Measurements from ENCODE around the gene NEK7. TPM values are rescaled to one million over a fixed set of nuclear protein-coding genes. Genes with fewer than 3 reads are reported as not detected.

NEK7 gene
- total RNA-seq, 2 experiments from 2014 or later: 14.9 to 25.6 TPM

GRCh38 chr1:198185146-198185545 lies 28.3 kb downstream of the NEK7 start:
- no peak overlapping the region for H3K4me2 ChIP-seq (ENCODE audit: low read length)
- no peak overlapping the region for H3K27ac ChIP-seq (ENCODE audit: low read depth, low read length, poor library complexity, severe bottlenecking)
- DNase-seq (ENCODE audit: low spot score): no peak
- ChIA-PET CTCF (ENCODE audit: unreplicated experiment) (no interaction called here), POLR2A (interaction anchor here (0.5 to 1.3 kb wide), 4 partner anchors 16 to 456 kb away, joined by 3 to 7 read pairs (median 3); no protein-coding TSS in a partner anchor)
- no TSS peak for BruUV-seq (replicated peaks)
- H3K79me2 ChIP-seq (ENCODE audit: insufficient read depth, low read depth, low read length): peaks cover 21% of the 10 kb centered on the region; the same call in 1 of the 2 replicates
- no peak overlapping the region for H2AFZ ChIP-seq (ENCODE audit: low read length)
- H3K4me1 ChIP-seq (ENCODE audit: insufficient read depth, low read length, poor library complexity, severe bottlenecking): peaks cover 1% of the 10 kb centered on the region
- TF ChIP-seq EZH2phosphoT487 (IDR thresholded peaks at IDR 0.05; ENCODE audit: borderline replicate concordance, low read depth, low read length) (no peak), CTCF (conservative IDR thresholded peaks at IDR 0.05; ENCODE audit: low read length) (no peak)
- intact Hi-C loops (cut with micrococcal nuclease; ENCODE audit: unreplicated experiment): no loop called here
- H3K4me3 ChIP-seq (ENCODE audit: low read depth, low read length, poor library complexity, severe bottlenecking): no peak overlapping the region
- H4K20me1 ChIP-seq (ENCODE audit: insufficient read depth, low read length): no peaks in the 10 kb centered on the region
- H3K9me3 ChIP-seq (ENCODE audit: low read length): no peaks in the 10 kb centered on the region
- no peaks in the 10 kb centered on the region for H3K9me2 ChIP-seq (ENCODE audit: insufficient read depth, low read length)
- no peaks in the 10 kb centered on the region for H3K36me3 ChIP-seq (ENCODE audit: insufficient read depth, low read length)

- H3K27ac ChIP-seq (ENCODE audit: low read depth, low read length, poor library complexity, severe bottlenecking): no peak overlapping the region
- H2AFZ ChIP-seq (ENCODE audit: low read length): no peak overlapping the region
- DNase-seq (ENCODE audit: low spot score): no peak
- H3K4me2 ChIP-seq (ENCODE audit: low read length): no peak overlapping the region
- no peaks in the 10 kb centered on the region for H3K9me3 ChIP-seq (ENCODE audit: low read length)
- no peaks in the 10 kb centered on the region for H4K20me1 ChIP-seq (ENCODE audit: insufficient read depth, low read length)
- ChIA-PET POLR2A (interaction anchor here (0.5 to 1.4 kb wide), 6 partner anchors 10 to 389 kb away, joined by 3 to 7 read pairs (median 3); no protein-coding TSS in a partner anchor), CTCF (ENCODE audit: unreplicated experiment) (no interaction called here)
- H3K79me2 ChIP-seq (ENCODE audit: insufficient read depth, low read depth, low read length): peaks cover 16% of the 10 kb centered on the region; the same call in 1 of the 2 replicates
- H3K4me1 ChIP-seq (ENCODE audit: insufficient read depth, low read length, poor library complexity, severe bottlenecking): no peaks in the 10 kb centered on the region
- TF ChIP-seq CTCF (conservative IDR thresholded peaks at IDR 0.05; ENCODE audit: low read length) (no peak), EZH2phosphoT487 (IDR thresholded peaks at IDR 0.05; ENCODE audit: borderline replicate concordance, low read depth, low read length) (no peak)
- BruUV-seq (replicated peaks): no TSS peak
- intact Hi-C loops (cut with micrococcal nuclease; ENCODE audit: unreplicated experiment): no loop called here
- H3K4me3 ChIP-seq (ENCODE audit: low read depth, low read length, poor library complexity, severe bottlenecking): no peak overlapping the region
- H3K36me3 ChIP-seq (ENCODE audit: insufficient read depth, low read length): no peaks in the 10 kb centered on the region
- no peaks in the 10 kb centered on the region for H3K9me2 ChIP-seq (ENCODE audit: insufficient read depth, low read length)
Measured at GRCh38 chr1:198185759-198186158, 29.0 kb downstream of the NEK7 start.

GRCh38 chr1:198186916-198187580 lies 30.2 kb downstream of the NEK7 start:
- Histone ChIP-seq H3K4me2 (ENCODE audit: low read length) (no peak overlapping the region), H3K27ac (ENCODE audit: low read depth, low read length, poor library complexity, severe bottlenecking) (no peak overlapping the region), H3K4me1 (ENCODE audit: insufficient read depth, low read length, poor library complexity, severe bottlenecking) (no peaks in the 10 kb centered on the region), H4K20me1 (ENCODE audit: insufficient read depth, low read length) (no peaks in the 10 kb centered on the region), H3K9me3 (ENCODE audit: low read length) (no peaks in the 10 kb centered on the region), H3K4me3 (ENCODE audit: low read depth, low read length, poor library complexity, severe bottlenecking) (no peak overlapping the region), H3K36me3 (ENCODE audit: insufficient read depth, low read length) (no peaks in the 10 kb centered on the region), H3K9me2 (ENCODE audit: insufficient read depth, low read length) (no peaks in the 10 kb centered on the region), H2AFZ (ENCODE audit: low read length) (no peak overlapping the region), H3K79me2 (ENCODE audit: insufficient read depth, low read depth, low read length) (peaks cover 24% of the 10 kb centered on the region; the same call in 1 of the 2 replicates)
- POLR2A ChIA-PET: interaction anchor here (1.0 to 1.4 kb wide), 3 partner anchors 9 to 12 kb away, joined by 3 to 5 read pairs (median 3); no protein-coding TSS in a partner anchor
- CTCF ChIA-PET (ENCODE audit: unreplicated experiment): no interaction called here
- TF ChIP-seq CTCF (conservative IDR thresholded peaks at IDR 0.05; ENCODE audit: low read length) (no peak), EZH2phosphoT487 (IDR thresholded peaks at IDR 0.05; ENCODE audit: borderline replicate concordance, low read depth, low read length) (no peak)
- intact Hi-C loops (cut with micrococcal nuclease; ENCODE audit: unreplicated experiment): no loop called here
- BruUV-seq (replicated peaks): no TSS peak
- DNase-seq (ENCODE audit: low spot score): no peak

All from OCI-LY7 (cell line).